Caco-2 (cell line): ENCODE data around the gene MYBBP1A. TPM values are rescaled to one million over a fixed set of nuclear protein-coding genes. Genes with fewer than 3 reads are reported as not detected.

Experiments
- BruUV-seq: library from RNA; stranded (reverse); fragments of 400-500 nt; replicated peaks from 2 replicates; lab custom pipeline; 2021; lab: Mats Ljungman, UMichigan
- CTCF ChIA-PET: fragments of 300-600 bp; sonication (Branson Sonifier 250); formaldehyde crosslinking; loops from one replicate; lab custom pipeline; 2022; ENCODE audit warnings: antibody characterized with exemption; lab: Charles Lee
- POLR2A ChIA-PET: fragments of 300-600 bp; sonication (Branson Sonifier 250); formaldehyde crosslinking; loops from one replicate; lab custom pipeline; 2022; ENCODE audit warnings: antibody characterized with exemption; lab: Charles Lee
- DNase-seq, 2 experiments: peaks; one replicate each; pipeline versions ENCODE4 v3.0.0 to v3.0.0-alpha.2; 2020 to 2022
- H3K27me3 ChIP-seq: replicated peaks from 2 replicates; pipeline ENCODE4 v1.6.0; 2011; ENCODE audit warnings: low read length; ENCODE audit not compliant: control insufficient read depth, insufficient read depth
- H3K36me3 ChIP-seq: 2 replicates; pipeline ENCODE4 v1.5.1; 2011; ENCODE audit warnings: low read length; ENCODE audit not compliant: control insufficient read depth, insufficient read depth
- H3K4me1 ChIP-seq: fragments of 250-450 bp; sonication (Bioruptor Pico); 2 replicates; pipeline ENCODE4 v1.5.1; 2020; ENCODE audit warnings: mild to moderate bottlenecking
- H3K4me3 ChIP-seq: 2 replicates; pipeline ENCODE4 v1.5.1; 2011; ENCODE audit warnings: low read depth, mild to moderate bottlenecking, control low read depth, low read length
- H3K9me3 ChIP-seq: fragments of 250-450 bp; sonication (Bioruptor Pico); 2 replicates; pipeline ENCODE4 v1.5.1; 2020; ENCODE audit warnings: mild to moderate bottlenecking, moderate library complexity
- H3K27ac Mint-ChIP-seq: one replicate; pipeline ENCODE4 v1.8.0; 2022; ENCODE audit warnings: mixed read lengths; ENCODE audit not compliant: unreplicated experiment
- H3K27me3 Mint-ChIP-seq: one replicate; pipeline ENCODE4 v1.8.0; 2022; ENCODE audit warnings: mixed read lengths; ENCODE audit not compliant: insufficient read depth, unreplicated experiment
- H3K36me3 Mint-ChIP-seq: one replicate; pipeline ENCODE4 v1.8.0; 2022; ENCODE audit warnings: mild to moderate bottlenecking, mixed read lengths; ENCODE audit not compliant: insufficient read depth, unreplicated experiment
- H3K4me1 Mint-ChIP-seq: one replicate; pipeline ENCODE4 v1.8.0; 2022; ENCODE audit warnings: low read depth, mixed read lengths; ENCODE audit not compliant: unreplicated experiment
- H3K4me3 Mint-ChIP-seq: one replicate; pipeline ENCODE4 v1.8.0; 2022; ENCODE audit warnings: mild to moderate bottlenecking, moderate library complexity, mixed read lengths; ENCODE audit not compliant: unreplicated experiment
- H3K9me3 Mint-ChIP-seq: one replicate; pipeline ENCODE4 v1.8.0; 2022; ENCODE audit warnings: mixed read lengths; ENCODE audit not compliant: unreplicated experiment
- CTCF ChIP-seq, 2 experiments: fragments of 200-600 bp in 1 of 2; IDR thresholded peaks; 1 replicate in 1 of 2; 2 replicates in 1 of 2; pipeline versions ENCODE4 v1.5.1 to v1.8.0; 2011 to 2022; ENCODE audit warnings: antibody characterized with exemption in 1 of 2, control low read depth in 1 of 2, inconsistent platforms in 1 of 2, low read depth in 1 of 2, low read length in 1 of 2, mild to moderate bottlenecking in 1 of 2, moderate library complexity in 1 of 2; ENCODE audit not compliant: insufficient read depth in 1 of 2, severe bottlenecking in 1 of 2, unreplicated experiment in 1 of 2
- intact Hi-C: fragments of 100-400 bp; cut with micrococcal nuclease; formaldehyde crosslinking; loops from one replicate; pipeline ENCODE4 v1.10.0; 2022; ENCODE audit not compliant: unreplicated experiment
- total RNA-seq: library from RNA; stranded (reverse); gene quantifications from 2 replicates; pipeline ENCODE4 v1.2.3, GENCODE V29; 2022

Gene MYBBP1A
- total RNA-seq, 1 experiment from 2014 or later, result 44.5 TPM

DNA sequence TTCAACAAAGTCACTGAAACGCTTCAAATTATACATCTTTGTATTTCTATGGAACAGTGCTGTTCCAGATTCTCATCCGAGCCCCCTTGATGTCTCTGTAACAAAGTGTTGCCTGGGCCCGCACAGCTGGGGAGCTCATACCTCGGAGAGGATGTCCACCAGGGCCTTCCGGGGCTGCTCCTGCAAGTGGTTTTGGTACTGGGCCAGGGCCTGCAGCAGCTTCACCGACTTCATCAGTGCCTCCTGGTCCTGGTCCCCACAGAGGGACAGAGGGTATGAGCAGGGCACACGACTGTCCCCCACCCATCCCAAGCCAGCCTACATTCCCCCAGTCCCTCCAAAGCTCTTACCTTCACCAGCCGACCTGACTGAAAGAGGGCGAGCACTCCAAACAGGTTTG lies 1.5 kb downstream of the MYBBP1A start:
- H3K4me3 Mint-ChIP-seq, result peak overlapping the region; percentile 81
- H3K36me3 ChIP-seq, result no peaks in the 10 kb centered on the region
- peaks cover 7% of the 10 kb centered on the region for H3K4me1 Mint-ChIP-seq
- CTCF ChIA-PET, result no interaction called here
- H3K36me3 Mint-ChIP-seq, result peaks cover 33% of the 10 kb centered on the region
- H3K9me3 ChIP-seq, result no peaks in the 10 kb centered on the region
- no peak overlapping the region for H3K27ac Mint-ChIP-seq
- no peaks in the 10 kb centered on the region for H3K4me1 ChIP-seq
- no peaks in the 10 kb centered on the region for H3K27me3 Mint-ChIP-seq
- intact Hi-C loops, result no loop called here
- DNase-seq, result no peak
- H3K4me3 ChIP-seq, result no peak overlapping the region
- no TSS peak for BruUV-seq
- POLR2A ChIA-PET, result no interaction called here
- no peak for TF ChIP-seq CTCF (IDR thresholded peaks at IDR 0.05; ENCODE audit: insufficient read depth in 1 of 2, low read depth in 1 of 2, low read length in 1 of 2, severe bottlenecking in 1 of 2, unreplicated experiment in 1 of 2)
- H3K27me3 ChIP-seq, result no peaks in the 10 kb centered on the region
- H3K9me3 Mint-ChIP-seq, result no peaks in the 10 kb centered on the region

DNA sequence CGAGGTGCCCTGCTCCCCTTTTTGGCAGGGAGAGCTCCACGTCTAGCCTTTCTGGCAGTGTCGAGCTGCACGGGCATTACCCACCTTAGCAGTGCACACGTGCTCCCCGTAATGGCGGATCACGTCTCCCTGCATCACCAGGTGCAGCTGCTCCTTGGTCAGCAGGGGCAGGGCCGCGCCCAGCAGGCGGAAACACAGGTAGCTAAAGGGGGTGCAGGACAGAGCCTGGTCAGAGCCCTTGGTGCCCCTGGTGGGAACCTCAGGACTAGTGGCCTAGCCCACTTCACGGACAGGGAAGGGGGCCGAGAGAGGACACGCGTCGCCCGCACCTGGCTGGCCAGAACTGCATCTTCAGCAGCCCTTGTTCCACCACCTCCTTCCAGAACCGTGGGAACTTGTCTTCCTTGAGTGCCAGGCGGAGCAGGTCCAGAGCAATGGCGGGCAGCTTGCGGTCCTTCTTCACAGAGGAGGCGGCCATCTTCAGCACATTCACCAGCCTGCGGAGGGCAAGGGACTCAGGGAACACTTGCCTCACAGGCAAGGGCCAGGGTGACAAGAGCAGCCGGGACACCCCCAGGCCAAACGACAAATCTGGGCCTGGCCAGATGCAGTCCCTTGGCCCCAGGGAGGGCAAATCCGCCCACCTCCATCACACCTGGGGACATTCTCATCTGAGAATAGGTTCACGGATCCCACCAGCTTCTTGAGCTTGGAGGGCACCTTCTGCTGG lies 3.2 kb downstream of the MYBBP1A start:
- Mint-ChIP-seq H3K4me3 (no peak overlapping the region), H3K4me1 (peaks cover 7% of the 10 kb centered on the region), H3K9me3 (no peaks in the 10 kb centered on the region), H3K27me3 (no peaks in the 10 kb centered on the region), H3K27ac (no peak overlapping the region), H3K36me3 (peaks cover 37% of the 10 kb centered on the region)
- intact Hi-C loops, result no loop called here
- no peak for TF ChIP-seq CTCF (IDR thresholded peaks at IDR 0.05; ENCODE audit: insufficient read depth in 1 of 2, low read depth in 1 of 2, low read length in 1 of 2, severe bottlenecking in 1 of 2, unreplicated experiment in 1 of 2)
- H3K9me3 ChIP-seq, result no peaks in the 10 kb centered on the region
- ChIA-PET CTCF (interaction anchor here (0.7 kb wide), 1 partner anchor 245 kb away, joined by 3 read pairs; no protein-coding TSS in a partner anchor), POLR2A (no interaction called here)
- H3K4me1 ChIP-seq, result no peaks in the 10 kb centered on the region
- no peaks in the 10 kb centered on the region for H3K36me3 ChIP-seq
- H3K27me3 ChIP-seq, result no peaks in the 10 kb centered on the region
- no TSS peak for BruUV-seq
- no peak for DNase-seq
- no peak overlapping the region for H3K4me3 ChIP-seq

- H3K9me3 Mint-ChIP-seq, result no peaks in the 10 kb centered on the region
- peaks cover 6% of the 10 kb centered on the region for H3K4me1 Mint-ChIP-seq
- no peaks in the 10 kb centered on the region for H3K36me3 ChIP-seq
- intact Hi-C loops, result no loop called here
- H3K36me3 Mint-ChIP-seq, result peaks cover 34% of the 10 kb centered on the region
- CTCF ChIA-PET, result interaction anchor here (0.7 kb wide), 1 partner anchor 246 kb away, joined by 3 read pairs; no protein-coding TSS in a partner anchor
- no peak overlapping the region for H3K4me3 ChIP-seq
- H3K9me3 ChIP-seq, result no peaks in the 10 kb centered on the region
- no peaks in the 10 kb centered on the region for H3K27me3 ChIP-seq
- no peak for TF ChIP-seq CTCF (IDR thresholded peaks at IDR 0.05; ENCODE audit: insufficient read depth in 1 of 2, low read depth in 1 of 2, low read length in 1 of 2, severe bottlenecking in 1 of 2, unreplicated experiment in 1 of 2)
- POLR2A ChIA-PET, result no interaction called here
- H3K4me3 Mint-ChIP-seq, result no peak overlapping the region
- no peaks in the 10 kb centered on the region for H3K27me3 Mint-ChIP-seq
- no TSS peak for BruUV-seq
- DNase-seq, result no peak
- no peaks in the 10 kb centered on the region for H3K4me1 ChIP-seq
- no peak overlapping the region for H3K27ac Mint-ChIP-seq
Measured at GRCh38 chr17:4551141-4551540, 4.0 kb downstream of the MYBBP1A start.
